UCSD-AML1 (cell line): ENCODE results near the gene MKI67.
A peak's percentile ranks its signal among the peaks of the same experiment; 100 is the strongest.

Experiments
- DNase-seq: peaks from one replicate; lab custom pipeline; 2025; ENCODE audit not compliant: unreplicated experiment; lab: John Stamatoyannopoulos, UW

Gene MKI67

DNA sequence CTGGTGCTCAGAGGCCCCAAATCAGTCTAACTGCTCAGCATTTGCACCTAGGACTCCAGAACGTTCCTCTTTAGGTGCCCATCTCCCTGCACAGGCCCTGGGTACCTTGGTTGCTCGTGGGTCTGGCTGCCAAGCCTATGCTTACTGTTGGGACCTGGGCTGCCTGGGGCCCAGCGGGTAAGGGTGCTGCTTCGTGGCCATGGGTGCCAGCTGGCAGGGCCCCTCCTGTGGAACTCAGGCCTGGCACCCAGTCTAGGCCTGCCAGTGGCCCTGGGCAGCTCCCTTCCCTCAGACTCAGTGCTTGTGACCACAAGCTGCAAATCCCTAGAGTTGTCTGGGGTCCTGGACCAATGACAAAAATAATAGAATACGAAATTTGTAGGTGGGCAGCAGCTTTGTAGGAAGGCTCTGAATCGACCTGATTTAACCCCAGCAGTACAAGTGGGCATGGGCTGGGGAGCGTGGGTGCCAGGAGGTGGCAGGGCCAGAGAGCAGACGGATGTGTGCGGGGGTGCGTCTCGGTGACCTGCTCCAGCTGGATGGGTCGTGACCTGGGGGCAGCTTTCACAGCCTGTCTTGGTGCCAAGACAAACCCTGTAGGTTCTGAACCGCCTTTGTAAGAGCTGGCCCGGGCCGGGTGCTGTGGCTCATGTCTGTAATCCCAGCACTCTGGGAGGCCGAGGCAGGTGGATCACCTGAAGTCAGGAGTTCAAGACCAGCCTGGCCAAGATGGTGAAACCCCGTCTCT is 69.7 kb downstream of the MKI67 start:
- DNase-seq, result no peak

DNA sequence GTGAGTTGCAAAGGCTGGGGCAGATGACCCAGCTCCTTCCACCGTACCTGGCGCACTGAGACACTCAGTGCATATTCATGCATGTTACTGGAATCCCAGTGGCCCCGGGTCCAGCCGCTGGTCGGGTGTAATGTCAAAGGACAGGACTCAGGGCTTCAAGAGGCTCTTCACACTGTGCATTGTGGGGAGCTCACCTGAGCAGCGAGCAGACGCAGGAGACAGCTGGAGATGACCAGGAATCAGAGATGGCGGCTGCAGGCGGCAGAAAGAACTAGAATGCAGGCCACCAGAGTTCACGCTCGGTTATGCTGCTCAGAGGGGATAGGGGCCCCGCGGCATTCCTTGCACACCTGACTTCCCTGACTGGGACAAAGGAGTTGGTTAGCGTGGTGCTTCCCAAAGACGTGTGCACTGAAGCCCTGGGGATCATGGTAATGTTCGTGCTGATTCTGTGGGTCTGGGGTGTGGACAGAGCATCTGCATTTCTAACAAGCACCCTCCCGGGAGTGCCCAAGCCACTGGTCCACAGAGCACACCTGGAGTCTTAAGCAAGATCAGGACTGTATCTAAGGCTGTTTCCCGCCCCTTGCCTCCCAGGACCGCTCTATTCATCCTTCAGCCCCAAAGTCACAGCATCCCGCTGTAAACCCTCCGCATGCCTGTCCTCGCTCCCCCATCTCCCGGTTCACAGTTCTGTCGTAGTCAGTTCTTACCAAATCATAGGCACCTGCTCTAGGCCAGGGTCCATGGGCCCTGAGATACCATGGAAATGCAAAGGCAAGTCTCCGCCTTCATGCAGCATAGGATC is 71.0 kb downstream of the MKI67 start:
- DNase-seq, result no peak

DNA sequence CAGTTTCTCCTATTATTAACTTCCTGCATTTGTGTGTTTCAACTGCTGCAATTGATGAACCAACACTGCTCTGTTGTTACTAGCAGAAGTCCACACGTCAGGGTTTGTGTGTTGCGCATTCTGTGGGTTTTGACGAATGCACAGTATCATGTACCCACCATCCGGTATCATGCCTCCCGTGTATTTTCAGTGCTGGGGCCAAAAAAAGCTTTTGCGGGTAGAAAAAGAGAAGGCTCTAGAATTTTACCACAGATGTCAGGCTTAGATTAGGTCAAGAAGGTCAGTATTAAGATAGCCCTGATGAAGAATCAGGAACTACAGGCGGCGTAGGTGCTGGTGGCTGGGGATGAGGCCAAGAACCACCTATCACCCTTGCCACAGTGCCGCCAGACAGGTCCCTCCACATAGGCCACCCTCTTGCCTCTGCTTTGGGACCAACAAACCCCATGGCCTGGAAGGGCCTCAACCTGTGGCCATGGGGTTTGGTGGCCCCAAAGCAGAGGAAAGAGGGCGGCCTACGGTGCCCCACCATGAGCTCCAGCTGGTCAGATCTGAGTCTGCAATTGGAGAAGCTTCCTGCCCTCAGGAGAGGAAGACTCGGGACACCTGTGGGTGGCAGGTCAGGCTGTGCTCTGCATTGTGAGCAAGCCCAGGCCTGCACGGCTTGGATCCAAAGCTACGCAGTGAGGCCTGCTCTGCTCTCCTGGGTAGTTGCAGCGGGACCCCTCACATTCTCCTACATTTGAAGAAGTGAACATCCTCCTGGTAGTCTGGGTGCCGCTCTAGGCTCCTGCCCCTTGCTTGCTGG is 71.9 kb downstream of the MKI67 start:
- DNase-seq, result no peak

DNA sequence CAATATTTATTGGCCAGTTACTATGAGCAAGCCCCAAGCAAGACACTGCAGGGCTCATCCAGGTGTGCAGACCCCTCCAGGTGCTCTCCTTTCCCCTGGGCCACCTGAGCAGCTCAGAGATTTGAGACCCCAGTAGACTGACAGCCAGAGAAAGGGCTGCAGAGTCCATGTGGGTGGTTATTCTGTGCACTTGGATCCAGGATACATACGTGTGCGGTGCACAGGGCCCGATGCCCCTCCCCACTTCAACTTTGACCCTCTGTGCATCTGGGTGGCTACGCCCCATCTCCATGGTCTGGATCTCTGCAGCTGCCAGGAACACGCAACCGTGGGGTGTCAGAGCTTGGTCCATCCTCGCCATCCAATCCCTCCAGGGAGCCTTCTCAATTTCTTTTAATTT is 72.9 kb downstream of the MKI67 start:
- no peak for DNase-seq

DNA sequence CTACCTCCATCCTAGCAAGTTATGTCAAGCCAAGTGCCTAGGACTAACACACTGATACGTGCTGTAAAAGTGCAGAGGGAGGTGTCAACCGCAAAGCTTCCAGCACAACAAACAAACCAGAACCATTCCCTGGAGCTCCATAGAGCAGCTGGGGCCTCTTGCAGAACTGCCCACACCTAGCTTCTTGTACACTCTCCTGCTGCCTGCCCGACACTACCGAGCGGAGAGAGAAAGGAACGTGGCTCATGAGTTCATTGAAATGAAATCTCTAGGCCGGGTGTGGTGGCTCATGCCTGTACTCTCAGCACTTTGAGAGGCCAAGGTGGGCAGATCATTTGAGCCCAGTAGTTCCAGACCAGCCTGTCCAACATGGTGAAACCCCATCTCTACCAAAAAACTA is 73.5 kb downstream of the MKI67 start:
- no peak for DNase-seq

DNA sequence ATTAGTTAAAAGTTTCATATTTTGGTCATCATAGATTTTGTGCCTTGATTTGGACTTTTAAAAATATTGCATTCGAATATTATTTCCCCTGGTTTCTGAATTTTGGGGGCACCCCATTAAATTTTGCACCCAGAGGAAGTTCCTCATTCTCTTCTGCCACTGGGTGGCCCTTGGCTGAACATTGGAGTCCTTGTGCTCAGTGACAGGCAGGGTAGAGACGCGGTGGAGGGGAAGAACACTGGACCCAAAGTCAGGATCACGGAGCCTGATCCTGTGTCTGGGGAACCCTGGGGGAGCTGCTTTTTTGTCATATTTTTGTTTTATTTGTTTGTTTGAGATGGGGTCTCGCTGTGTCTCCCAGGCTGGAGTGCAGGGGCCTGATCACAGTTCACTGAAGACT is 74.7 kb downstream of the MKI67 start:
- no peak for DNase-seq

DNA sequence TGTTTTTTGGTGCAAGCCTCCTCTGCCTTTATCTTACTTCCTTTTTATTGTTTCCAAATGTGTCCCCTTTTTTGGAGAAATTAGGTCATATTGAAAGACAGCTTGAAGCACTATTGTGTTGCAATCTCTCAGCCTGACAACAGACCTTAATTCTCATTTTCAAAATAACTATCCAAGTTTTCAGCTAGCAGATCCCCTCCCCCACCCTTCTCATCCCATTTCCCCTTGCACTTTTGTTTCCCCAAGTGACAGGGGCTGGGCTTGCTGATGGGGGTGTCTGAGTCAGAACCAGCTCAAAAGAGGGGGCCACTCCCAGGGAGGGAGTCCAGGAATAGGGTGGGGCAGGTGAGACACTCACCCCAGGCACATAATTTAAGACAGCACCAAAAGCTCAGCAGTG is 75.3 kb downstream of the MKI67 start:
- no peak for DNase-seq

DNA sequence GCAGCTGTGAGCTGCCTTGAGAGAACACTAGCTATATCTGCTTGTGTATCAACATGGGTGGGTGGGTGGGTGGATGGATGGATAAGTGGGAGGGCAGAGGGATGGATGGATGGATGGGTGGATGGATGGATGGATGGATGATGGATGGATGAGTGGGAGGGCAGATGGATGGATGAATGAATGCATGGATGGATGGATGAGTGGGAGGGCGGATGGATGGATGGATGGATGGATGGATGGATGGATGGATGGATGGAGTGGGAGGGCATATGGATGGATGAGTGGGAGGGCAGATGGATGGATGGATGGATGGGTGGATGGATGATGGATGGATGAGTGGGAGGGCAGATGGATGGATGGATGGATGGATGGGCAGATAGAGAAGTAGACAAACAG is 76.1 kb downstream of the MKI67 start:
- no peak for DNase-seq

DNA sequence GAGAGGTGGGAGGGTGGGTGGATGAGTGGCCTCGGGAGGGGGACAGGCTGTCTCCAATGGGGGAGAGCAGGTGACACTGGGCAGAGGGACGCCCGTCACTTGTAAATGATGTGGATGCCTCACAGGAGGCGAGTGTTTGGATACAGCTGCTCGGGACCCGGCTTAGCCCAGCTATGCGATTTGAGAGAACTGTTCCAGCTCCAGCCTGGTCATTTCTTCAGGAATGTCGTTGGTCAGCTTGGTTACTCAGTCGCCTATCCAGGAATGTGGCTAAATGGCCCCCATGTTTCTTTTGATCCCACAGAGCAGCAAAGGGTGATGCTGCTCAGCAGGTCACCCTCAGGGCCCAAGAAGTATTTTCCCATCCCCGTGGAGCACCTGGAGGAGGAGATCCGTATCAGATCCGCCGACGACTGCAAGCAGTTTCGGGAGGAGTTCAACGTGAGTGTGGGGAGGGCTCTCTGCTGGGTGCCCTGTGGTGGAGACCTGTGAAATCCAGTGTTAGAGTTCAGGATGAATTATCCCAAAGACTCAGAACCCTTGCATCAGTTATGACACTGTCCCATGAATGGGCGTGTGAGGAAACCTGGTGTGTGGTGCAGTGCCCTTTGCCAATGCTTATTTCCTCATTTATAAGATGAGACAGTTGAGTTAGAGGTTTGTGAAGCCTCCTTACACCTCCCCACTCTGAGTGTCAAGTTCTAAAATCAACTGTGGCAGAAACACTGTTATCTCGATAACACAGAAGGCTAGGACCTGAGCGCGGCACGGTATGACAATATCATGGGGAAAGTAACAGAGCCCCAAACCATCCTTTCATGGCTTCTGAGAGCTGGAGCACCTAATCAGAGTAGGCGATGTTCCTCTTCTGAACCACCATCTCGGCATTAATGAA is 76.8 kb downstream of the MKI67 start:
- no peak for DNase-seq

DNA sequence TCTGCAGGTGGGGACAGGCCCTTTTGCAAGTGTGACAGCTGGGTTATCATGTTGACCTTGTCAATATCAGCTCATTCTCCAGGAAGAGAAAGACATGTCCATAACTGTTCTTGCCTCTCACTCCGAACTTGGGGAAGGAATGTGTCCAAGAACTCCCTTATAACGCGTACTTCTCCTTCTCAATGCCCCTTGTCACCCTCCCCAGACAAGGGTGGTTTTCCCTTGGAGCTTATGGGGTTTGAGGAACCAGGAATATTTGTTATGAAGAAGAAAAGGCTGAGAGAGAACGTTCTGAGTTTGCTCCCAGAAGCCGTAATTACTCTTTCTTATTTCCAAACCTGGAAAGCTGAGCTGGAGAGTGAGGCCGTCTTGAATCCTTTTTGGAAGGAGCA is 77.4 kb downstream of the MKI67 start:
- DNase-seq, result no peak

DNA sequence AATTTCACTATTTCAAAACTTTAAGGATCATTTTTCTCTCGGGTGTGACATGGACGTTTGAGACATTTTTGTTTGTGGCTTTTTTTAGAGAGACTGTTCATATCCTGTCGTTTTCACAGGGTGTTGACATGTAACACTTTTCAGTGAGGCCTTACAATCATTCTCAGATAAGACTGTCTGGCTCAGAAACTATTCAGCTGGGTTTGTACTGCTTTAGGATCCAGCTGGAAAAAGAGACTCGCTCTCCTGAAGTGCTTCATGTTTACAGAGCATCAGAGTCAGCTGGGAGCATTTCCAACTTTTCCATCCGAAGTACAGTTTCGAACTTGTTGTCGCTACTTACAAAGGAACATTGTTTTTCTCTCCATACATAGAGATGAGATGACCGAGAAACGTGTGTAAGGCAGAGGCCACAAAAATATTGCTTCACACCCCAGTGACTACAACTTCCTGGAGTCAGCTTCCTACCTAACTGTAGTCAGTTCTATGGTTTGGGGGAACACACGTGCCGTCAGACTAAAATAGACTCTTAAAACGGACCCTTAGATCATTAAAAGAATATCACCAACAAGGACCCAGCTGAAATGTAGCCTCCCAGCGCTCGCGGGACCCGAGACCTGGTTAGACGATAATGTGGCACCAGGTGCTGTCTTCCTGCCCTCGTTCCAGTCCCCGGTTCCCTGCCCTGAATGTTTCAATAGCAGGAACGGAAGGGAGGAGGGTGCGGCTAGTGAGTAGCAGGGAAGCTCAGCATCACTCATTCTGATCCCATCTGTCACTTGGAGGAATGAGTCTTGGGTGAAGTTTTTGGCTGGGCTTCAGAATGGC is 78.0 kb downstream of the MKI67 start:
- peak; percentile 24 for DNase-seq

DNA sequence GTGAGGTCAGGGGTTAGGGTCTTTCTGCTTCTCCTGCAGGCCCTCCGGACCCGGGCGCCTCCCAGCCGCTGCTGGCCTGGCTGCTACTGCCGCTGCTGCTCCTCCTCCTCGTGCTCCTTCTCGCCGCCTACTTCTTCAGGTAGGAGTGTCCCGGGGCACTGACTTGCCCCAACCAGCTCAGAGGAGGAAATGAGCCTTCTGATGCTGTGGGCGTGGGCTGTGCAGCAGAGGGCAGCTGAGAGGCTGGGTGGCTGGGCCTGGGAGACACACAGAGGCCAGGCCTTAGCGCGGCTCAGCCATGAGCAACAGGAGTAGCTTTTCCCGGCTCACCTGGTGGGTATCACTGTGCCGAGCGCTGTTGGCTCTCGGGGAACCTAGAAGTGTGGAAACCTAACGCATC is 78.9 kb downstream of the MKI67 start:
- DNase-seq, result peak; percentile 84

DNA sequence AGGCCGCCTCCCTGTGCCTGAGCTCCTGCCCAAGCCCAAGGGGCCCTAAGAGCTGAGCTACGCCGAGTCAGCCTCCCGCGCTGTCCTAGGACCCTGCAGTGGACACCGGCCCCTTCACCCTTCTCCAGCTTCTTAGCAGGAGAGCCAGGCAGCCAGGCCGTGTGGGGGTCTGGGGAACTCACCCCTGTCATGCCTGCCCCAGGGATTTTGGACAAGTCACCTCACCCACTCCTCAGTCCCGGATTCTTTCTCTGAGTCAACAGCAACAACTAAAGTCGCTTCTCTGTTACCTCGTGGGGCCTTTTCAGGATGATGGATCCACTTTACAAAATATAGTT is 79.3 kb downstream of the MKI67 start:
- no peak for DNase-seq
